ENCODE data around the gene DPF3.

Gene DPF3

DNA sequence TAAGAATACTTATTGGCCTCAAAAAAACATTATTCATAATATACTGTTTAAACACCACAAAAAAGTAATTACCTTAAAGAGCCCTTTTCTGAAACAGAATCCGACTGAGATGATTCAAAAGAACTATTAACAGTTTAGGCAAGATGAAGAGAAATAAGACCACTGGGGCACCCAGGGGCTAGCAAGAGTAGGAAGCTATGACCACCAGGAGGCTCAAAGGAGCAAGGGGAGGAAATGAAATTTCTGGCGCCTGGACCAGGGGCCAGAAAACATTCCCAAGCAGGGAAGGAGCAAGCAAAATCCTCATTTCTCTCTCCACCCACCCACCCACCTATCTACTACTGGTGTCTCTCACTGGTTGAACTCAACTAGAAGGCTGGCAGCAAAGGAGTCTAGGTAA is 26.1 kb upstream of the DPF3 start:
- no peak overlapping the region for H3K4me3 ChIP-seq (ENCODE audit: control insufficient read depth, low read depth, low read length)
- DNase-seq (ENCODE audit: low read depth), result no peak
- TF ChIP-seq, protein P1, sequence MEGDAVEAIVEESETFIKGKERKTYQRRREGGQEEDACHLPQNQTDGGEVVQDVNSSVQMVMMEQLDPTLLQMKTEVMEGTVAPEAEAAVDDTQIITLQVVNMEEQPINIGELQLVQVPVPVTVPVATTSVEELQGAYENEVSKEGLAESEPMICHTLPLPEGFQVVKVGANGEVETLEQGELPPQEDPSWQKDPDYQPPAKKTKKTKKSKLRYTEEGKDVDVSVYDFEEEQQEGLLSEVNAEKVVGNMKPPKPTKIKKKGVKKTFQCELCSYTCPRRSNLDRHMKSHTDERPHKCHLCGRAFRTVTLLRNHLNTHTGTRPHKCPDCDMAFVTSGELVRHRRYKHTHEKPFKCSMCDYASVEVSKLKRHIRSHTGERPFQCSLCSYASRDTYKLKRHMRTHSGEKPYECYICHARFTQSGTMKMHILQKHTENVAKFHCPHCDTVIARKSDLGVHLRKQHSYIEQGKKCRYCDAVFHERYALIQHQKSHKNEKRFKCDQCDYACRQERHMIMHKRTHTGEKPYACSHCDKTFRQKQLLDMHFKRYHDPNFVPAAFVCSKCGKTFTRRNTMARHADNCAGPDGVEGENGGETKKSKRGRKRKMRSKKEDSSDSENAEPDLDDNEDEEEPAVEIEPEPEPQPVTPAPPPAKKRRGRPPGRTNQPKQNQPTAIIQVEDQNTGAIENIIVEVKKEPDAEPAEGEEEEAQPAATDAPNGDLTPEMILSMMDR (IDR thresholded peaks at IDR 0.05; ENCODE audit: control insufficient read depth, insufficient read depth, low read depth, low read length, missing control alignments), result peak; percentile 4

DNA sequence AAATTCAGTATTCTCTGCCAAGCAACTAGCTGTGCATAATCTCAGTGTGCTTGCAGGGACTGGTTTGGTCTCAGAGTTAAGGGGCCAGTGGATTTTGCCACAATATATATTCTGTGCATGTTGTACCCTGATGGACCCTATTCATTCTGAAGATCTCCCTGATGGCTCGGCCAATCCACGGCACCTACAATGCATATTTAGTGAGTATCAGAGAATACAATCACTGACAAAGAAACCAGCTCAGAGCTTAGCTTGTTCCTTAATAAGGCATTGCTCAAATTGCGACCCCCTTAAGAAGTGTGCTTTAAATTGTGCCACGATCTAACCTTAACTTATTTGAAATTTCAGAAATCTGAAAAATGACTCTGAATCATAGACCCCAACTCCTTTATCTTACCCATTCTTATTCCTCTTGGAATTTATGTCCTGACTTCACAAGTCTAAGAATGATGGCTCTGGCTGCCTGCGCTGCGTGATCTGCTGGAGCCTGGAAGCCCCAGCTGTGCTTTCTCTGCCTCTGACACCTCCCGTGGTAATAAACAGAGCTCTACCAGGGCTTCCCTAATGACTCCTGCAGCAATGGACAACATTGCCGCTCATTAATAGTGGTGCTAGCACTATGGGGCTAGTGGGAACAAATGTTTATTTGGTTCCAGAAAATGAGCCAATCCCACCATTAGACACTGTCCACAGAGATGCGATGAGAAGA is 23.3 kb upstream of the DPF3 start:
- no peak overlapping the region for H3K4me3 ChIP-seq (ENCODE audit: control insufficient read depth, low read depth, low read length)
- TF ChIP-seq, protein P1 (IDR thresholded peaks at IDR 0.05; ENCODE audit: control insufficient read depth, insufficient read depth, low read depth, low read length, missing control alignments), result no peak
- no peak for DNase-seq (ENCODE audit: low read depth)

DNA sequence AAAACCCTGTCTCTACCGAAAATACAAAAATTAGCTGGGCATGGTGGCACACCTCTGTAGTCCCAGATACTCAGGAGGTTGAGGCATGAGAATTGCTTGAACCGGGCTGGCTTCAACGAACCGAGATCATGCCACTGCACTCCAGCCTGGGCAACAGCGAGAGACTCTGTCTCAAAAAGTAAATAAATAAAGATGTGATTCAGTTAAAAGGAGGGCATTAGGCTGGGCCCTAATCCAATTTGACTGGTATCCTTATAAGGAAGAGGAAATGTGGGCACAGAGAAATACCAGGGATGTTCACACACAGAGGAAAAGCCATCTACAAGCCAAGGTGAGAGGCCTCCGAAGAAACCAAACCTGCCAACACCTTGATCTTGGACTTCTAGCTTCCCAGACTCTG is 22.3 kb upstream of the DPF3 start:
- DNase-seq (ENCODE audit: low read depth), result no peak
- H3K4me3 ChIP-seq (ENCODE audit: control insufficient read depth, low read depth, low read length), result no peak overlapping the region
- TF ChIP-seq, protein P1 (IDR thresholded peaks at IDR 0.05; ENCODE audit: control insufficient read depth, insufficient read depth, low read depth, low read length, missing control alignments), result no peak

DNA sequence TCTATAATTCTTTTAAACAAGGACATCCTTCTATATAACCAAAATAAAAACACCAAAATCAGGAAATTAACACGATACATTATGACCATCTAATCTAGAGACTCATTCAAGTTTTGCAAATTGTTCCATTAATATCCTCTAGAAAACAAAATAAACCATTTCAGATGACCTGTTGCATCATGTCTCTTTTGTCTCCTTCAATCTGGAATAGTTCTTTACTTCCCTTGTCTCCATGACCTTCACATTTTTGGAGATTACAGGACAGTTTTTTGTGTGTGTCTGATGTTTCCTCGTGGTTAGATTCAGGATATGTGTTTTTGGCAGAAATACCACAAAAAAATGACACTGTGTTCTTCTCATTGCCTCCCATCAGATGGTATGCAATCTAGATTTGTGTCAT is 19.9 kb upstream of the DPF3 start:
- DNase-seq (ENCODE audit: low read depth), result no peak
- TF ChIP-seq, protein P1 (IDR thresholded peaks at IDR 0.05; ENCODE audit: control insufficient read depth, insufficient read depth, low read depth, low read length, missing control alignments), result no peak
- H3K4me3 ChIP-seq (ENCODE audit: control insufficient read depth, low read depth, low read length), result no peak overlapping the region

DNA sequence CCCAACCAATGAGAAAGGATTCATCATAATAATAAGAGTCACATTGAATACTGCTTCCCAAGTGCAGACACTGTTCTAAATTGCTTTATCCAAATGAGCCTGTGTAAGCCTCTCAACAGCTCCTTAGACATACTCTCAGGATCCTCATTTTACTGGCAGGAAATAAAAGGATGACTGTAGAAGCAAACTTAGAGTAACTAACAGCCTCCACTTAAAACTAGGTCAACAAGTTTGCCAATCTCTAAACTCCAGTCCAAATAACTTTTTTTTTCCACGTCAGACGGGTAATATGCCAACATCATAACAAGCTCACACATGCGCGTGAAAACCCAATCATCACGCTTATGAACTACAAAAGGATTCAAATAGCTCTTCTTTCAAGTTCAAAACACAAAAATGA is 15.3 kb upstream of the DPF3 start:
- no peak overlapping the region for H3K4me3 ChIP-seq (ENCODE audit: control insufficient read depth, low read depth, low read length)
- peak; percentile 55 for DNase-seq (ENCODE audit: low read depth)
- TF ChIP-seq, protein P1 (IDR thresholded peaks at IDR 0.05; ENCODE audit: control insufficient read depth, insufficient read depth, low read depth, low read length, missing control alignments), result no peak

DNA sequence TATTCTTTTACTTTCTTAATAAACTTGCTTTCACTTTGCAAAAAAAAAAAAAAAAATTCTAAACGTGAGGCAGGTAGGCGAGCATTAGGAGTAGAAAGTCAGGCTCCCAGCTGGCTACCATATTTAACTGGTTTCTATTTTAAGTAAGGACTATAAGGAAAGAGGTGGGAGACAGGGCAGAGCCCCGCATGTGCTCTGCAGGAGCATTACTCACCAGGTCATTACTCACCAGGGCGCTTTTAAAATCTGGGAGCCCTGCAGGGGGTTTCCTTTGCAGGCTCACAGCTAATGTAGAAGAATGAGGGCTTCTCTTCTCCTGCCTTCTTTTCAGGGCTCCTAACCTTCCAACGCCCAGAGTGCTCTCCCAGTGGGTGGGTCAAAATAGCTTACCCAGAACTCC is 14.0 kb upstream of the DPF3 start:
- TF ChIP-seq, protein P1 (IDR thresholded peaks at IDR 0.05; ENCODE audit: control insufficient read depth, insufficient read depth, low read depth, low read length, missing control alignments), result no peak
- H3K4me3 ChIP-seq (ENCODE audit: control insufficient read depth, low read depth, low read length), result no peak overlapping the region
- no peak for DNase-seq (ENCODE audit: low read depth)

Data from AG09309 (cell line).